Neural progenitor cell (in vitro differentiated cells): Measurements from ENCODE around the gene ZBTB37. TPM values are rescaled to one million over a fixed set of nuclear protein-coding genes. Genes with fewer than 3 reads are reported as not detected.
A peak's percentile ranks its signal among the peaks of the same experiment; 100 is the strongest.

Experiments
- DNase-seq: peaks from one replicate; pipeline ENCODE4 v3.0.0-alpha.2; 2016; ENCODE audit warnings: low spot score
- H2AFZ ChIP-seq: fragments of 200-600 bp; sonication (generic); replicated peaks from 2 replicates; pipeline ENCODE4 v1.6.1; 2016; ENCODE audit warnings: antibody characterized with exemption
- H3F3A ChIP-seq: fragments of 200-600 bp; sonication (generic); 2 replicates; pipeline ENCODE4 v1.6.1; 2016; ENCODE audit warnings: antibody characterized with exemption, low read depth
- H3K27ac ChIP-seq: fragments of 200-600 bp; sonication (generic); 2 replicates; pipeline ENCODE4 v1.5.1; 2016; ENCODE audit warnings: mild to moderate bottlenecking
- H3K27me3 ChIP-seq: fragments of 200-600 bp; sonication (generic); 2 replicates; pipeline ENCODE4 v1.6.1; 2016; ENCODE audit warnings: mild to moderate bottlenecking, moderate library complexity
- H3K36me3 ChIP-seq: fragments of 200-600 bp; sonication (generic); 2 replicates; pipeline ENCODE4 v1.5.1; 2016
- H3K4me1 ChIP-seq: fragments of 200-600 bp; sonication (generic); 2 replicates; pipeline ENCODE4 v1.6.1; 2016; ENCODE audit warnings: mixed run types
- H3K4me2 ChIP-seq: fragments of 200-600 bp; sonication (generic); 2 replicates; pipeline ENCODE4 v1.6.1; 2016
- H3K4me3 ChIP-seq: fragments of 200-600 bp; sonication (generic); 2 replicates; pipeline ENCODE4 v1.5.1; 2016
- H3K79me2 ChIP-seq: fragments of 200-600 bp; sonication (generic); 2 replicates; pipeline ENCODE4 v1.6.1; 2016; ENCODE audit warnings: low read depth
- H3K9ac ChIP-seq: fragments of 200-600 bp; sonication (generic); 2 replicates; pipeline ENCODE4 v1.6.1; 2016
- H3K9me3 ChIP-seq: fragments of 200-600 bp; sonication (generic); 2 replicates; pipeline ENCODE4 v1.5.1; 2016; ENCODE audit warnings: low read depth
- H4K20me1 ChIP-seq: fragments of 200-600 bp; sonication (generic); 2 replicates; pipeline ENCODE4 v1.6.1; 2016; ENCODE audit warnings: low read depth
- H3K27ac Mint-ChIP-seq: 3 replicates; pipeline ENCODE4 v1.8.0; 2021; ENCODE audit warnings: mixed read lengths
- H3K27me3 Mint-ChIP-seq: 2 replicates; pipeline ENCODE4 v1.8.0; 2022; ENCODE audit warnings: low read depth, mild to moderate bottlenecking, inconsistent platforms, moderate library complexity, mixed read lengths; ENCODE audit not compliant: insufficient read depth
- H3K36me3 Mint-ChIP-seq: 3 replicates; pipeline ENCODE4 v1.8.0; 2021; ENCODE audit warnings: mixed read lengths
- H3K4me1 Mint-ChIP-seq: 3 replicates; pipeline ENCODE4 v1.8.0; 2021; ENCODE audit warnings: mixed read lengths
- H3K4me3 Mint-ChIP-seq: 3 replicates; pipeline ENCODE4 v1.8.0; 2021; ENCODE audit warnings: mild to moderate bottlenecking, moderate library complexity, mixed read lengths
- H3K9me3 Mint-ChIP-seq: 3 replicates; pipeline ENCODE4 v1.8.0; 2020; ENCODE audit warnings: mixed read lengths
- EZH2 ChIP-seq: fragments of 200-600 bp; sonication (generic); IDR thresholded peaks from 2 replicates; pipeline ENCODE4 v1.6.1; 2017; ENCODE audit warnings: antibody characterized with exemption, mild to moderate bottlenecking, moderate library complexity
- EZH2phosphoT487 ChIP-seq: fragments of 200-600 bp; sonication (generic); IDR thresholded peaks from 2 replicates; pipeline ENCODE4 v1.6.1; 2017; ENCODE audit warnings: antibody characterized with exemption
- total RNA-seq: library from RNA; depleted of rRNA; stranded (reverse); fragments of >200 nt; gene quantifications from 2 replicates; pipeline ENCODE4 v1.2.3, GENCODE V29; 2015; ENCODE audit warnings: low replicate concordance
- TF ChIP-seq, protein P1 (sequence below): fragments of 200-600 bp; sonication (generic); IDR thresholded peaks from 2 replicates; pipeline ENCODE4 v1.5.1; 2017; ENCODE audit warnings: antibody characterized with exemption, mild to moderate bottlenecking

The ZBTB37 gene
- total RNA-seq, 1 donor from 2014 or later = 19.4 TPM

DNA sequence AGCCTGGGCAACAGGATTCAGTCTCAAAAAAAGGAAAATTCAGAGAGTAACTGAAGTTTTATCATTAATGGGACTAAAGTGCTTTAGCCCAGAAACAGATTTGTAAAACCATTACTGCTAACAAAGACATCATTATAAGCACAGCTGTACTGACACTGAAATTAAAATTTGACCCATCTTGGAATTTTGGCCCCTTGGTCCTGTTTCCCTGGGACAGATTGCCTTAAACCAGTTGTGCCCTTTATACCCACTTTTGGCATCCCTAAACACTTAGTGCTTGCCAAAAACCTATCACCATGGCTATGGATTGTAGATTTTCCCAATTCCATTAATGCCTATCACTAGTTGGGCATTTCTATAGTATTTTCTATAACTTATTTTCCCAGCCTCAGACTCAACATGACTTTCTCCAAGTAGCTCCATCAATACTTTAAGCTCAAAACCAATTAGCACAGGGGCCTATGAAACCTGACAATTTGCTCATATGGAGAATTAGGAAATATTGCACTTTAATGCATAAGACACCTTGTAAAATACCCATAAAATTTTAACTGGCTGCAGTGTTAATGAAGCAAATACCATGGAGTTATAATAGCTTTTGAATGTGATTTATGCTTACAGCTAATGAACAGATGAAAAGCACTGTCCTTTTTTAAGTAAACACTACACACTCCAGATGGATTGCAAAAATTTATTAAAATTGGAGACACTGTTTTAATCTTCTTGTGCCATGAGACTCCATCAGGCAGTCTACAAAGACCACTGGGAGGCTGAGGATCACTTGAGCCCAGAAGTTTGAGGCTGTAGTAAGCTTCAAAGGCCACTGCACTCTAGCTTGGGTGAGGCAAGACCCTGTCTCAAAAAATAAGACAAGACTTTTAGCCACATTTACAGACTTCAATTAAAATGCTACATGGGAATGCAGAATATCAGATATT lies 4.7 kb upstream of the ZBTB37 start:
- Histone ChIP-seq H3K27me3 (no peaks in the 10 kb centered on the region), H3F3A (peaks cover 81% of the 10 kb centered on the region), H3K27ac (peak overlapping the region; percentile 77), H3K79me2 (peaks cover 39% of the 10 kb centered on the region), H3K9me3 (no peaks in the 10 kb centered on the region), H4K20me1 (peaks cover 58% of the 10 kb centered on the region), H3K4me3 (peak overlapping the region; percentile 83), H3K36me3 (peaks cover 43% of the 10 kb centered on the region), H3K4me1 (peaks cover 15% of the 10 kb centered on the region), H3K4me2 (peak overlapping the region; percentile 97), H2AFZ (no peak overlapping the region), H3K9ac (no peak overlapping the region)
- Mint-ChIP-seq H3K36me3 (peaks cover 36% of the 10 kb centered on the region), H3K27me3 (peaks cover 2% of the 10 kb centered on the region), H3K4me3 (no peak overlapping the region), H3K27ac (no peak overlapping the region), H3K4me1 (peaks cover 23% of the 10 kb centered on the region), H3K9me3 (no peaks in the 10 kb centered on the region)
- no peak for DNase-seq
- TF ChIP-seq EZH2phosphoT487 = no peak

- TF ChIP-seq, protein P1, sequence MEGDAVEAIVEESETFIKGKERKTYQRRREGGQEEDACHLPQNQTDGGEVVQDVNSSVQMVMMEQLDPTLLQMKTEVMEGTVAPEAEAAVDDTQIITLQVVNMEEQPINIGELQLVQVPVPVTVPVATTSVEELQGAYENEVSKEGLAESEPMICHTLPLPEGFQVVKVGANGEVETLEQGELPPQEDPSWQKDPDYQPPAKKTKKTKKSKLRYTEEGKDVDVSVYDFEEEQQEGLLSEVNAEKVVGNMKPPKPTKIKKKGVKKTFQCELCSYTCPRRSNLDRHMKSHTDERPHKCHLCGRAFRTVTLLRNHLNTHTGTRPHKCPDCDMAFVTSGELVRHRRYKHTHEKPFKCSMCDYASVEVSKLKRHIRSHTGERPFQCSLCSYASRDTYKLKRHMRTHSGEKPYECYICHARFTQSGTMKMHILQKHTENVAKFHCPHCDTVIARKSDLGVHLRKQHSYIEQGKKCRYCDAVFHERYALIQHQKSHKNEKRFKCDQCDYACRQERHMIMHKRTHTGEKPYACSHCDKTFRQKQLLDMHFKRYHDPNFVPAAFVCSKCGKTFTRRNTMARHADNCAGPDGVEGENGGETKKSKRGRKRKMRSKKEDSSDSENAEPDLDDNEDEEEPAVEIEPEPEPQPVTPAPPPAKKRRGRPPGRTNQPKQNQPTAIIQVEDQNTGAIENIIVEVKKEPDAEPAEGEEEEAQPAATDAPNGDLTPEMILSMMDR = no peak
- TF ChIP-seq EZH2 (no peak), EZH2phosphoT487 (no peak)
- Histone ChIP-seq H3K4me1 (peaks cover 21% of the 10 kb centered on the region), H3K27ac (peak overlapping the region; percentile 77), H3K4me3 (peak overlapping the region; percentile 83), H3K36me3 (peaks cover 43% of the 10 kb centered on the region), H3K27me3 (no peaks in the 10 kb centered on the region), H3F3A (peaks cover 88% of the 10 kb centered on the region), H3K9me3 (no peaks in the 10 kb centered on the region), H4K20me1 (peaks cover 58% of the 10 kb centered on the region), H2AFZ (no peak overlapping the region), H3K79me2 (peaks cover 44% of the 10 kb centered on the region), H3K9ac (no peak overlapping the region), H3K4me2 (peak overlapping the region; percentile 97)
- DNase-seq = no peak
- Mint-ChIP-seq H3K4me1 (peaks cover 29% of the 10 kb centered on the region), H3K36me3 (peaks cover 36% of the 10 kb centered on the region), H3K9me3 (no peaks in the 10 kb centered on the region), H3K4me3 (no peak overlapping the region), H3K27ac (no peak overlapping the region), H3K27me3 (peaks cover 2% of the 10 kb centered on the region)
Measured at GRCh38 chr1:173864179-173864867, 3.9 kb upstream of the ZBTB37 start.

GRCh38 chr1:173865468-173866164 lies 2.6 kb upstream of the ZBTB37 start:
- H3K27ac Mint-ChIP-seq = no peak overlapping the region
- H3K27me3 ChIP-seq = no peaks in the 10 kb centered on the region
- peak overlapping the region; percentile 81 for H3K9ac ChIP-seq
- peaks cover 35% of the 10 kb centered on the region for H3K36me3 Mint-ChIP-seq
- no peak overlapping the region for H2AFZ ChIP-seq
- peak overlapping the region; percentile 97 for H3K4me2 ChIP-seq
- peak overlapping the region; percentile 81 for H3K27ac ChIP-seq
- TF ChIP-seq EZH2phosphoT487 (no peak), EZH2 (no peak)
- TF ChIP-seq, protein P1 = no peak
- DNase-seq = no peak
- peaks cover 2% of the 10 kb centered on the region for H3K27me3 Mint-ChIP-seq
- peaks cover 38% of the 10 kb centered on the region for H3K36me3 ChIP-seq
- H4K20me1 ChIP-seq = peaks cover 55% of the 10 kb centered on the region
- peaks cover 23% of the 10 kb centered on the region for H3K4me1 ChIP-seq
- no peaks in the 10 kb centered on the region for H3K9me3 Mint-ChIP-seq
- H3K4me3 ChIP-seq = peak overlapping the region; percentile 83
- H3K9me3 ChIP-seq = no peaks in the 10 kb centered on the region
- peaks cover 57% of the 10 kb centered on the region for H3K79me2 ChIP-seq
- peak overlapping the region; percentile 99 for H3K4me3 Mint-ChIP-seq
- H3K4me1 Mint-ChIP-seq = peaks cover 29% of the 10 kb centered on the region
- peaks cover 81% of the 10 kb centered on the region for H3F3A ChIP-seq
